Hematopoietic multipotent progenitor cell treated with erythropoietin and hydrocortisone succinate and interleukin-3 and kit ligand, for 6 days (in vitro differentiated cells): ENCODE results near the gene ITPR3.

ENCODE experiments used
- DNase-seq: peaks from one replicate; pipeline ENCODE4 v3.0.0-alpha.2; 2015

Gene ITPR3

GRCh38 chr6:33688451-33689147 is 67.5 kb downstream of the ITPR3 start:
- DNase-seq = no peak

- DNase-seq = no peak
Observed at GRCh38 chr6:33689148-33689494, 68.0 kb downstream of the ITPR3 start.

- DNase-seq = no peak
Observed at GRCh38 chr6:33689879-33690278, 68.8 kb downstream of the ITPR3 start.

GRCh38 chr6:33690766-33691165 is 69.6 kb downstream of the ITPR3 start:
- no peak for DNase-seq

- DNase-seq = no peak
Observed at GRCh38 chr6:33691456-33692077, 70.4 kb downstream of the ITPR3 start.

GRCh38 chr6:33692078-33692759 is 71.1 kb downstream of the ITPR3 start:
- no peak for DNase-seq

GRCh38 chr6:33692760-33693158 is 71.6 kb downstream of the ITPR3 start:
- peak; percentile 73 for DNase-seq

GRCh38 chr6:33693186-33694105 is 72.3 kb downstream of the ITPR3 start:
- DNase-seq = no peak

- peak; percentile 51 for DNase-seq
Observed at GRCh38 chr6:33694401-33694931, 73.3 kb downstream of the ITPR3 start.

- no peak for DNase-seq
Observed at GRCh38 chr6:33694977-33695376, 73.9 kb downstream of the ITPR3 start.

- DNase-seq = no peak
Observed at GRCh38 chr6:33695451-33695887, 74.3 kb downstream of the ITPR3 start.

- DNase-seq = no peak
Observed at GRCh38 chr6:33696076-33696475, 75.0 kb downstream of the ITPR3 start.

GRCh38 chr6:33696548-33697518 is 75.7 kb downstream of the ITPR3 start:
- DNase-seq = peak; percentile 18

GRCh38 chr6:33697845-33698244 is 76.7 kb downstream of the ITPR3 start:
- no peak for DNase-seq

- DNase-seq = no peak
Observed at GRCh38 chr6:33698494-33698893, 77.4 kb downstream of the ITPR3 start.

GRCh38 chr6:33699131-33699530 is 78.0 kb downstream of the ITPR3 start:
- no peak for DNase-seq

GRCh38 chr6:33699739-33700138 is 78.6 kb downstream of the ITPR3 start:
- DNase-seq = no peak

- DNase-seq = peak; percentile 92
Observed at GRCh38 chr6:33700391-33701050, 79.4 kb downstream of the ITPR3 start.

GRCh38 chr6:33702345-33702977 is 81.3 kb downstream of the ITPR3 start:
- peak; percentile 75 for DNase-seq
